ENCODE data around the gene HNMT.

Gene HNMT

GRCh38 chr2:138000796-138001195 is 36.5 kb downstream of the HNMT start (continued):
- TF ChIP-seq ZEB2 (tag by site-specific recombination; IDR thresholded peaks at IDR 0.05): no peak
- TF ChIP-seq ZNF521 (tag by site-specific recombination; IDR thresholded peaks at IDR 0.05): no peak
- no peak for TF ChIP-seq ATF2 (tag by site-specific recombination; IDR thresholded peaks at IDR 0.05; ENCODE audit: low read depth)
- no peak for TF ChIP-seq ZNF610 (tag by site-specific recombination; IDR thresholded peaks at IDR 0.05; ENCODE audit: borderline replicate concordance)
- no peak for TF ChIP-seq ZNF37A (tag by site-specific recombination; IDR thresholded peaks at IDR 0.05)
- no peak for TF ChIP-seq ZNF549 (tag by site-specific recombination; IDR thresholded peaks at IDR 0.05)
- no peak for TF ChIP-seq YY1 (tag by site-specific recombination; IDR thresholded peaks at IDR 0.05)
- TF ChIP-seq ZBTB44 (tag by site-specific recombination; IDR thresholded peaks at IDR 0.05): no peak

- no peak overlapping the region for H3K4me3 ChIP-seq (ENCODE audit: low read depth, low read length)
- no peaks in the 10 kb centered on the region for H3K9me3 ChIP-seq (ENCODE audit: control insufficient read depth, insufficient read depth, low read depth, low read length)
- no peak overlapping the region for H3K27ac ChIP-seq (ENCODE audit: extremely low read depth, low read depth, low read length)
- no peaks in the 10 kb centered on the region for H3K36me3 ChIP-seq (ENCODE audit: control insufficient read depth in 2 of 2, insufficient read depth in 1 of 2, low read length in 2 of 2)
- H3K4me1 ChIP-seq (ENCODE audit: control insufficient read depth, insufficient read depth, low read length): no peaks in the 10 kb centered on the region
- POLR2A ChIA-PET: no interaction called here
- CTCF ChIA-PET: no interaction called here
- TF ChIP-seq BCL11B (tag by site-specific recombination; IDR thresholded peaks at IDR 0.05; ENCODE audit: low read depth) (no peak), ZXDB (tag by site-specific recombination; IDR thresholded peaks at IDR 0.05) (no peak), INSM2 (tag by site-specific recombination; IDR thresholded peaks at IDR 0.05) (no peak), ZNF639 (tag by site-specific recombination; IDR thresholded peaks at IDR 0.05) (no peak), ZNF776 (tag by site-specific recombination; IDR thresholded peaks at IDR 0.05; ENCODE audit: borderline replicate concordance) (no peak), WT1 (tag by site-specific recombination; IDR thresholded peaks at IDR 0.05) (no peak), ZNF248 (tag by site-specific recombination; IDR thresholded peaks at IDR 0.05) (no peak), ZNF704 (tag by site-specific recombination; IDR thresholded peaks at IDR 0.05) (no peak), ZNF18 (tag by site-specific recombination; IDR thresholded peaks at IDR 0.05) (no peak), AEBP2 (tag by site-specific recombination; IDR thresholded peaks at IDR 0.05; ENCODE audit: borderline replicate concordance) (no peak), FEZF1 (tag by site-specific recombination; IDR thresholded peaks at IDR 0.05) (no peak), ZNF311 (tag by site-specific recombination; IDR thresholded peaks at IDR 0.05; ENCODE audit: borderline replicate concordance) (no peak), ZFP41 (tag by site-specific recombination; IDR thresholded peaks at IDR 0.05; ENCODE audit: borderline replicate concordance) (no peak), ZNF266 (tag by site-specific recombination; IDR thresholded peaks at IDR 0.05; ENCODE audit: low read depth) (no peak), ZNF658 (tag by site-specific recombination; IDR thresholded peaks at IDR 0.05) (no peak), ZNF138 (tag by site-specific recombination; IDR thresholded peaks at IDR 0.05; ENCODE audit: borderline replicate concordance) (no peak), ZNF280C (tag by site-specific recombination; IDR thresholded peaks at IDR 0.05) (no peak)
Measured at GRCh38 chr2:138003411-138003810, 39.1 kb downstream of the HNMT start.
